WTC11 (cell line): Measurements from ENCODE around the gene WTAP. TPM values are rescaled to one million over a fixed set of nuclear protein-coding genes. Genes with fewer than 3 reads are reported as not detected.

Experiments used
- ATAC-seq: fragments of 200-7000 bp; cut with Tn5 transposase; 2 replicates; pipeline ENCODE4 v1.10.0; 2021; ENCODE audit warnings: mild to moderate bottlenecking, moderate library complexity
- CTCF ChIA-PET: fragments of 300-600 bp; sonication (Branson Sonifier 250); formaldehyde crosslinking; loops from one replicate; lab custom pipeline; 2021; ENCODE audit warnings: antibody characterized with exemption; lab: Charles Lee
- POLR2A ChIA-PET: fragments of 350-600 bp; sonication (Branson Sonifier 250); formaldehyde crosslinking; loops from one replicate; lab custom pipeline; 2021; ENCODE audit warnings: antibody characterized with exemption; lab: Charles Lee
- DNase-seq: peaks from one replicate; pipeline ENCODE4 v3.0.0; 2021; ENCODE audit warnings: low spot score
- H3K27ac Mint-ChIP-seq: 2 replicates; pipeline ENCODE4 v1.8.0; 2021; ENCODE audit warnings: mixed read lengths
- H3K27me3 Mint-ChIP-seq: 2 replicates; pipeline ENCODE4 v1.8.0; 2021; ENCODE audit warnings: low read depth, mild to moderate bottlenecking, moderate library complexity, mixed read lengths
- H3K36me3 Mint-ChIP-seq: 2 replicates; pipeline ENCODE4 v1.8.0; 2021; ENCODE audit warnings: mixed read lengths
- H3K4me1 Mint-ChIP-seq: 2 replicates; pipeline ENCODE4 v1.8.0; 2022; ENCODE audit warnings: mixed read lengths
- H3K4me3 Mint-ChIP-seq: 2 replicates; pipeline ENCODE4 v1.8.0; 2021; ENCODE audit warnings: mild to moderate bottlenecking, moderate library complexity, mixed read lengths
- H3K9me3 Mint-ChIP-seq: 2 replicates; pipeline ENCODE4 v1.8.0; 2021; ENCODE audit warnings: mixed read lengths
- ATF2 ChIP-seq: sonication (generic); formaldehyde crosslinking; IDR thresholded peaks from 2 replicates; pipeline ENCODE4 v1.8.1; 2022; ENCODE audit warnings: low read depth, missing genetic modification reagents, borderline replicate concordance
- ATF3 ChIP-seq: sonication (generic); formaldehyde crosslinking; conservative IDR thresholded peaks from 2 replicates; pipeline ENCODE4 v1.8.1; 2022; ENCODE audit warnings: mild to moderate bottlenecking, missing genetic modification reagents
- FOXK1 ChIP-seq: sonication (generic); formaldehyde crosslinking; IDR thresholded peaks from 2 replicates; pipeline ENCODE4 v1.8.0; 2022; ENCODE audit warnings: mild to moderate bottlenecking, moderate library complexity, missing genetic modification reagents
- KAT7 ChIP-seq: sonication (generic); formaldehyde crosslinking; IDR thresholded peaks from 2 replicates; pipeline ENCODE4 v1.8.1; 2023; ENCODE audit warnings: missing genetic modification reagents, mild to moderate bottlenecking, borderline replicate concordance
- SMAD4 ChIP-seq: sonication (generic); formaldehyde crosslinking; IDR thresholded peaks from 2 replicates; pipeline ENCODE4 v1.8.0; 2022; ENCODE audit warnings: mild to moderate bottlenecking, missing genetic modification reagents
- total RNA-seq: library from RNA; stranded (reverse); gene quantifications from 3 replicates; pipeline ENCODE4 v1.2.3, GENCODE V29; 2021

Gene WTAP
- total RNA-seq, 1 experiment from 2014 or later = 88.8 TPM

- no peaks in the 10 kb centered on the region for H3K9me3 Mint-ChIP-seq
- no peaks in the 10 kb centered on the region for H3K27me3 Mint-ChIP-seq
- no peak for ATAC-seq
- peaks cover 10% of the 10 kb centered on the region for H3K4me1 Mint-ChIP-seq
- TF ChIP-seq KAT7 (CRISPR knock-in tag) (no peak), SMAD4 (CRISPR knock-in tag) (no peak), FOXK1 (no peak), ATF2 (CRISPR knock-in tag) (no peak), ATF3 (CRISPR knock-in tag) (no peak)
- H3K36me3 Mint-ChIP-seq = no peaks in the 10 kb centered on the region
- CTCF ChIA-PET = no interaction called here
- POLR2A ChIA-PET = no interaction called here
- DNase-seq = no peak
- no peak overlapping the region for H3K27ac Mint-ChIP-seq
- no peak overlapping the region for H3K4me3 Mint-ChIP-seq
These were observed 78.2 kb downstream of the WTAP start for GRCh38 chr6:159805440-159806020.

Other genes with a start within 250 kb of the WTAP start
- 79.8 to 86.3 TPM (median 82.6 TPM) in 3 replicates for gene SOD2, start 34.3 kb upstream of the WTAP start, total RNA-seq
- 96.1 to 138 TPM (median 98.7 TPM) in 3 replicates for gene ACAT2, start 34.5 kb downstream of the WTAP start, total RNA-seq
- 293 to 388 TPM (median 301 TPM) in 3 replicates for gene TCP1, start 62.1 kb downstream of the WTAP start, total RNA-seq
- 81.8 to 95.2 TPM (median 83.0 TPM) in 3 replicates for gene MRPL18, start 63.0 kb downstream of the WTAP start, total RNA-seq
- gene PNLDC1, start 72.8 kb downstream of the WTAP start, total RNA-seq = 0.16 to 0.39 TPM (median 0.34 TPM) in 3 replicates
- 0.53 to 0.68 TPM (median 0.62 TPM) in 3 replicates for gene MAS1, start 163.5 kb downstream of the WTAP start, total RNA-seq
- 59.4 to 75.3 TPM (median 62.3 TPM) in 3 replicates for gene IGF2R, start 241.6 kb downstream of the WTAP start, total RNA-seq